GM21367 (cell line): Measurements from ENCODE around the gene CUEDC2.
A peak's percentile ranks its signal among the peaks of the same experiment; 100 is the strongest.

Experiments used
- ATAC-seq: cut with Tn5 transposase; IDR thresholded peaks from one replicate; pipeline ENCODE4 v1.9.1; 2021; ENCODE audit not compliant: unreplicated experiment

CUEDC2 gene

GRCh38 chr10:102425444-102425843, 6.9 kb downstream of the CUEDC2 start:
- ATAC-seq = no peak

- no peak for ATAC-seq
Observed at GRCh38 chr10:102424916-102425315, 7.5 kb downstream of the CUEDC2 start.

DNA sequence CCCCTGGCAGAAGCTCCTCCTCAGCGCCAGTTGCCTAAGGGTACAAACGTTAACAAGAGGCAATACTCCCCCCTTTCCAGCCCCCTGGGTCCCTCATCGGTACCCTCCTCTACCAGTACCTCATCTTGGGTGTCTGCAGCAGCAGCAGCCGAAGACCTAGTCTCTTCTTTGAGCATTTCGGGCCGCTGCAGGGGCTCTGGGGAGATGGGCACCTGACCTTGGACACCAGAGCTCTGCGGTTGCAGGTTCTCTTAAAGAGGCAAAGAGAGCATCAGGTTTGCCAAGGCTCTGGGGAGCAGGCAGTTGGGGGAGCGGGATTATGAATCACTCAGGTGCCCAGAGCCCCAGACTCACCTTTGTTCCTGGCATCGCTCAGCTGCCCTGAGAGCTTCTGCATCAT, 8.2 kb downstream of the CUEDC2 start:
- no peak for ATAC-seq

DNA sequence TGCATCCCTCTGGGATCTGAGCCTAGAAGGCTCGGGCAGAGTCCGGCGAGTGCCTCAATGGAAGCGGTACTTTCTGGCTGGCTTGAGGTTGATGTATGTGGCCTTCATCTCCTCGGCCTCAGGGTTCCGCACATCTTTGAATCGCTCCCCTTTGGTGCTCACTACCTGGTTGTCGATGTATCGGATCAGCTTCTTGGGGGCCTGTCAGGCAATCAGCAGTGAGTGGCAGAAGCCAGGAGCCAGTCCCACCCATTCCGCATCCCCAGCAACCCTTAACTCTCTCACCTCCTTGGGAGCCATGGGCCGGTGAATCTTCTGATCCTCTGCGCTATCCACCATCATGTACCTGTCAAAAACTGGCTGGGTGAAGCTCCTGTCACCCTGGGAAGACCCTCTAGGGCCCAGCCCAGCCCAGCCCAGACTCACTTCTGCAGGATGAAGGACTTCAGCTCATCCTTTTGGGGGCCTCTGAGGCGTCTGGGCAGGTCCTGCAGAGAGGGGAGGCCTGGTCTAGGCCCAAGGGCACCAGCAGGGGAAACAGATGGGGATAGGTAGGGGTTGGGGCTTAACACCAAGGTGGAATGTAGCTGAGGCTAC, 8.9 kb downstream of the CUEDC2 start:
- no peak for ATAC-seq

- no peak for ATAC-seq
Observed at GRCh38 chr10:102422545-102423129, 9.7 kb downstream of the CUEDC2 start.

DNA sequence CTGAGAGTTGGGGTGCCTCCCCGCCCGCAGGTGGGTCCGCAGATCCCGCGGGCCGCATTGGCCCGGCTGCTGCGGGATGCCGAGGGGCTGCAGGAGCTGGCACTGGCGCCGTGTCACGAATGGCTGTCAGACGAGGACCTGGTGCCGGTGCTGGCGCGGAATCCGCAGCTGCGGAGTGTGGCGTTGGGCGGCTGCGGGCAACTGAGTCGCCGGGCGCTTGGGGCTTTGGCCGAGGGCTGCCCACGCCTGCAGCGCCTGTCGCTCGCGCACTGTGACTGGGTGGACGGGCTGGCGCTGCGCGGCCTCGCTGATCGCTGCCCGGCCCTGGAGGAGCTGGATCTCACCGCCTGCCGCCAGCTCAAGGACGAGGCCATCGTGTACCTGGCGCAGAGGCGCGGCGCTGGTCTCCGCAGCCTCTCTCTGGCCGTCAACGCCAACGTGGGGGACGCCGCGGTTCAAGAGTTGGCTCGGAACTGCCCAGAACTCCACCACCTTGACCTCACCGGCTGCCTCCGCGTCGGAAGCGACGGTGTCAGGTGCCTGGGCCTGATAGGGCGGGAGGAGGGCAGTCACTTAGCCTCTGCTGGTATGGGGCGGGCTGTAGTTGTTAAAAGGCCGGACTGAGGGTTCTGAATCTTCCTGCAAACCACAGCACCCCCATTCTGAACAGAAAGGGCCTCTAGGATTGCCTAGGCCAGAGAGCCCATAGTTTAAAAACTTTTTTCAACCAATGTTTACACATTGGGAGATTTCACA, 10.4 kb downstream of the CUEDC2 start:
- ATAC-seq = no peak

- ATAC-seq = no peak
Observed at GRCh38 chr10:102421507-102421756, 10.9 kb downstream of the CUEDC2 start.

DNA sequence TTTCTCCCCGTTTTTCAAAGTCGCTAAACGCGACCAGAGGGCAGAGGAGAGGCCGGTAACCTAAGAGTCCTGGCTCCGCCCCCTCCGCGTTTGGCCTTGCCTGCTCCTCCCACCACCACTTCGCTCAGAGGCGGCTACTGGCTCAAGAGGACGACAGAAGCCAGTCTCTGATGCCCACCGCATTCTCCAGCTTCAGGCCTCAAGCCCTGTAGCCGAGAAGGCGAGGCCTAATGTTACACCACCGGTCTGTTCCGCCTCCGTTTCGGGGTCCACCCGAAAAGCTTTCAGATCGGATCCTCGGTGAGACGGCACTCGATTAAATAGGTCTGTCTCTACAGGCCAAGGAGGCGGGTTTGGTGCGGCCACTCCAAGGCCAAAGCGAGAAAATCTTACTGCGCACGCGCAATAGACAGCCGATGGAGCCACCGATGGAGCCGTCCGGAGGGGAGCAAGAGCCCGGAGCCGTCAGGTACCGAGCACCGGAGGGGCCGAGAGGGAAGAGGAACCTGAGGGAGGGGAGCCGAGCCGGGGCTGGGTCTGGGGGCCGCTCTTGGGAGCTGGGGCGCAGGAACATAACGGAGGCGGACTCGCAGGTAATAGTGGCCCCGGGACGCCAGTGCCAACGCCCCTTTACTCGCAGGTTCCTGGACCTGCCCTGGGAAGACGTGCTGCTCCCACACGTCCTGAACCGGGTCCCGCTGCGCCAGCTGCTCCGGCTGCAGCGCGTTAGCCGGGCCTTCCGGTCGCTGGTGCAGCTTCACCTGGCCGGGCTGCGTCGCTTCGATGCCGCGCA, 11.5 kb downstream of the CUEDC2 start, which contains the start of gene FBXL15:
TSS of gene FBXL15 (plus strand) at position 123 of the 793 bp plus-strand sequence. CDS start at position 417, 294 bp downstream.
- ATAC-seq = peak; percentile 42

DNA sequence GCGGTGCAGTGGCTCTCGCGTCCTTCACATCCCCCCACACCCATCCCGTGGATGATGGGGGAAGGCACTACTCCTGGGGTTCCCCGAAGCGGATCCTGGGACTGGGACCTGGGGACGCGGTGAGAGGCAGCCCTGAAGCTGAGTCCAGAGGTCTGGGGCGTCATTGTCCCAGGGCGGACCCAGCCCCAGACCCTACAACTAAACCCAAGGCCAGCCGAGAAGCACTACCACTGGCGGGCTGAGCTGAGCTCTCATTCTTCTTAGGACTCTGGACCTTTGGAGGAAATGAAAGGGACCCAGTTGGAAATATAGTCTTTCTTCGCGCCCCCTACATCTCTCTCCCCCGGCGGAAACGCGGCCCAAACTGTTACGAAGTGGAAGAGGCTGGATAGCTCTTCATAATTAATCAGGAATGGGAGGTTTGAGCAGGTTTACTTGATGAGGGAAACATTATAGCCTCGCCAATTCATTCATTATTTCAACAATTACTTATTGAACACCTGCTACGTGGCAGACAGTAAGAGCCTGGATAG, 12.1 kb downstream of the CUEDC2 start:
- ATAC-seq = no peak

DNA sequence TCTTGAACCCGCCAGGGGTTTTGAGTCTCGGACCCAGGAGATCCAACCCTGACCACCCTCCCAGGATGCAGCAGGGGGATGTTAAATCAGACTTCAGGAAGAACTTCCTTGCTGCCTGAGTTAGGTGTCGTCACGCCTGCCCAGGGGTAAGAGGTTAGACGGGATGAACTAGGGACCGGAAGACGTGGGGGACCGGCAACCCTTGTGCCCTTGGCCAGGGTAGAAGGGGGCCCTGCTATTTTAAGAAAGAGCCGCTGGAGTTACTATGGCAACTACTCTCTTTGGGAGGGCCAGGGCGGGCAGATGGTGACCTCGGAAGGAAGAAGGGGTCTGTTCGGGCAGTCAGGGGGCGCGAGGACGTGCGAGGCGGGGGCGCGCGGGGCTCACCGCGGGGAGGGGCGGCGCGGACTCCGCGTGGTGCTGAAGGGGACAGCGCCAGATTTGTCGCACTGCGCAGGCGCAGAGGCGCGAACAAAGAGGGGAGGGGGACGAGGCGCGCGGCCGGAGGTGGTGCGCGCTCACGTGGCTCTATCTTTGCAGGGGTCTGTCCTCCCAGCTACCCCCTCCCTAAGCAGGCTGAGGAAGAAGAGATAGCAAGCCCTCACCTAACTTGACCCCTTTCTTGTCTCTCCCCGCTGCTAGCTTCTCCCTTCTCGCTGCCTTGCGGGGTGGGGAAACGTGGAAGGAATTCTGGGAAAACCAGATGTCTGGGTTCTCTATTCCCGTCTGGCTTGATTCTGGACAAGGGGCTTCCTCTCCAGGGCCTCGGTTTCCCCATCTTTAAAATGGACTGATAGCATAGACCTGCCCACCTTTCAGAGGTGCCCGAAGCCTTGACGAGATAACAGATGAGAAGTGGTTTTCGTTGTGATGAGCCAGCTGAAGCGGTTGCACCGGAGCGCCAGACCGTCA, 12.8 kb downstream of the CUEDC2 start:
- ATAC-seq = no peak

GRCh38 chr10:102418622-102419268, 13.6 kb downstream of the CUEDC2 start, which contains the start of gene PSD:
Gene PSD (minus strand): TSS chr10:102418785. CDS start chr10:102417038, 1,747 bp downstream.
- no peak for ATAC-seq

- no peak for ATAC-seq
Observed at GRCh38 chr10:102416695-102417094, 15.7 kb downstream of the CUEDC2 start.

- no peak for ATAC-seq
Observed at GRCh38 chr10:102416283-102416682, 16.1 kb downstream of the CUEDC2 start.

DNA sequence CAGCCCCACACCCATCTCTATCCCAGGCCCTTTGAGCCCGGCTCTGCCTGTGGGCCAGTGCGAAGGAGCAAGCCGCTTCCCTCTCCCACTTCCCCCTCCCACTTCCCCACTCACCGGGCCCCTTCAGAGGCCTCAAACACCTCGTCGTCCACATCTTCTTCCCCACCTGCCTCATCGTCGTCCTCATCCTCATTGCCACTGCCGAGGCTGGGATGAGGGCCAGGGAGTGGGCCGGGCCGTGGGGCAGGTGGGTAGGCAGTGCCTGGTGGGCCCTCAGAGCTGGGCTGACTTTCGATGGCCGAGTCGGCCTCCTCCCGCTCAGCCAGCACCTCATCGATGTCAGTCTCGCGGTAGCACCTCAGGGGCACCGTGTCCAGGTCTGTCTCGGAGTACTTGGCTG, 17.6 kb downstream of the CUEDC2 start:
- no peak for ATAC-seq

- ATAC-seq = no peak
Observed at GRCh38 chr10:102413806-102414561, 18.4 kb downstream of the CUEDC2 start.

GRCh38 chr10:102413053-102413705, 19.2 kb downstream of the CUEDC2 start:
- no peak for ATAC-seq

DNA sequence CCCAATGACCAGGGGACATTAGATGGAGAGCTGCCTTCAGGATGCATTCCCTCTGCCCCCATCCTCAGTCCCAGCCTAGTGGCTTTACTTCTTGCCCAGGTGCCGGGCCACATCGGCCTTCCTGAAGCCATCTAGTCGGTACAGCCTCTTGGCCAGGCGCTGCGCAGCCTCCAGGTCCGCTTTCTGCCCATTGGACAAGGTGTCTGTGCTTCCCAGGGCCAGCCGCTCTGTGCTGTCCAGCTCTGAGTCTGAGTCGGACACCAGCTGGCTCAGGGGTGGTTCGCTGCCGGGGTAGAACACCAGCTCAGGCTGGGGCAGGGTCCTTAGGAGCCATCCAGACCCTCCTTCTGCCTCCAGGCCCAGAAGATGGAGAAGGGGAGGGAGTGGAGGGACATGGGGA, 20.1 kb downstream of the CUEDC2 start:
- ATAC-seq = no peak
